ENCODE data around the gene SLC1A5. TPM values are rescaled to one million over a fixed set of nuclear protein-coding genes. Genes with fewer than 3 reads are reported as not detected.

Gene SLC1A5
- total and polyA plus RNA-seq, 4 donors = 38.2 to 216 (median 106) TPM

GRCh38 chr19:46736531-46737297, 51.7 kb downstream of the SLC1A5 start:
- Histone ChIP-seq H3K9me3 (ENCODE audit: control insufficient read depth in 4 of 4, insufficient read depth in 3 of 4, low read length in 3 of 4) (no peaks in the 10 kb centered on the region), H3K9ac (ENCODE audit: insufficient read depth in 1 of 2, low read length in 2 of 2) (no peak overlapping the region), H3K27me3 (ENCODE audit: control insufficient read depth in 3 of 3, insufficient read depth in 3 of 3, low read length in 2 of 3) (no peaks in the 10 kb centered on the region), H3K36me3 (ENCODE audit: control insufficient read depth in 4 of 4, insufficient read depth in 4 of 4, low read length in 4 of 4) (peaks cover 5 to 44% (median 32%) of the 10 kb centered on the region in 4 donors), H3K27ac (ENCODE audit: low read depth in 1 of 2, low read length in 1 of 2) (peak overlapping the region in 1 of 2 donors; percentile 65), H3K4me3 (no peak overlapping the region), H3K4me1 (ENCODE audit: control insufficient read depth in 5 of 5, insufficient read depth in 5 of 5, low read length in 5 of 5) (peaks cover 3 to 30% (median 12%) of the 10 kb centered on the region in 5 donors)
- 51 to 67% methylated on average over 22 of the region's 22 CpGs for WGBS, 2 donors
- no peak for ATAC-seq (ENCODE audit: insufficient read depth, low FRiP score)
- no peak for TF ChIP-seq CTCF (IDR thresholded peaks at IDR 0.05; ENCODE audit: control extremely low read depth, extremely low read depth)
- DNase-seq = peak; percentile 53 to 73 (median 66)

- Histone ChIP-seq H3K9ac (ENCODE audit: insufficient read depth in 1 of 2, low read length in 2 of 2) (no peak overlapping the region), H3K36me3 (ENCODE audit: control insufficient read depth in 4 of 4, insufficient read depth in 4 of 4, low read length in 4 of 4) (peaks cover 10 to 61% (median 47%) of the 10 kb centered on the region in 4 donors), H3K4me3 (no peak overlapping the region), H3K4me1 (ENCODE audit: control insufficient read depth in 5 of 5, insufficient read depth in 5 of 5, low read length in 5 of 5) (peaks cover 3 to 15% (median 8%) of the 10 kb centered on the region in 5 donors), H3K27me3 (ENCODE audit: control insufficient read depth in 3 of 3, insufficient read depth in 3 of 3, low read length in 2 of 3) (no peaks in the 10 kb centered on the region), H3K27ac (ENCODE audit: low read depth in 1 of 2, low read length in 1 of 2) (peak overlapping the region in 1 of 2 donors; percentile 27), H3K9me3 (ENCODE audit: control insufficient read depth in 4 of 4, insufficient read depth in 3 of 4, low read length in 3 of 4) (no peaks in the 10 kb centered on the region)
- DNase-seq (no peak), ATAC-seq (ENCODE audit: insufficient read depth, low FRiP score) (no peak)
- WGBS, 2 donors = 38 to 76% methylated on average over 11 of the region's 11 CpGs
- no peak for TF ChIP-seq CTCF (IDR thresholded peaks at IDR 0.05; ENCODE audit: control extremely low read depth, extremely low read depth)
These were observed 54.6 kb downstream of the SLC1A5 start for GRCh38 chr19:46733690-46734292.

GRCh38 chr19:46732966-46733689, 55.3 kb downstream of the SLC1A5 start:
- no peak overlapping the region for H3K4me3 ChIP-seq
- H3K27me3 ChIP-seq (ENCODE audit: control insufficient read depth in 3 of 3, insufficient read depth in 3 of 3, low read length in 2 of 3) = no peaks in the 10 kb centered on the region
- H3K4me1 ChIP-seq (ENCODE audit: control insufficient read depth in 5 of 5, insufficient read depth in 5 of 5, low read length in 5 of 5) = peaks cover under 1 to 8% (median 7%) of the 10 kb centered on the region in 5 donors
- H3K36me3 ChIP-seq (ENCODE audit: control insufficient read depth in 4 of 4, insufficient read depth in 4 of 4, low read length in 4 of 4) = peaks cover 10 to 60% (median 47%) of the 10 kb centered on the region in 4 donors
- DNase-seq = no peak
- TF ChIP-seq CTCF (IDR thresholded peaks at IDR 0.05; ENCODE audit: control extremely low read depth, extremely low read depth) = no peak
- H3K9me3 ChIP-seq (ENCODE audit: control insufficient read depth in 4 of 4, insufficient read depth in 3 of 4, low read length in 3 of 4) = no peaks in the 10 kb centered on the region
- H3K9ac ChIP-seq (ENCODE audit: insufficient read depth in 1 of 2, low read length in 2 of 2) = no peak overlapping the region
- 68 to 82% methylated on average over 23 of the region's 23 CpGs for WGBS, 2 donors
- no peak for ATAC-seq (ENCODE audit: insufficient read depth, low FRiP score)
- peak overlapping the region in 1 of 2 donors; percentile 36 for H3K27ac ChIP-seq (ENCODE audit: low read depth in 1 of 2, low read length in 1 of 2)
